HFFc6 (cell line): ENCODE data around the gene PCSK5. TPM values are rescaled to one million over a fixed set of nuclear protein-coding genes. Genes with fewer than 3 reads are reported as not detected.
A peak's percentile ranks its signal among the peaks of the same experiment; 100 is the strongest.

Source experiments
- DNase-seq: peaks from one replicate; pipeline ENCODE4 v3.0.0-alpha.2; 2018
- H3K27ac Mint-ChIP-seq: 2 replicates; pipeline ENCODE4 v1.8.0; 2020; ENCODE audit warnings: mild to moderate bottlenecking, mixed read lengths
- H3K27me3 Mint-ChIP-seq: 2 replicates; pipeline ENCODE4 v1.8.0; 2021; ENCODE audit warnings: mild to moderate bottlenecking, moderate library complexity, mixed read lengths; ENCODE audit not compliant: insufficient read depth
- H3K36me3 Mint-ChIP-seq: 2 replicates; pipeline ENCODE4 v1.8.0; 2021; ENCODE audit warnings: low read depth, mixed read lengths
- H3K4me1 Mint-ChIP-seq: 2 replicates; pipeline ENCODE4 v1.8.0; 2020; ENCODE audit warnings: low read depth, mixed read lengths
- H3K4me3 Mint-ChIP-seq: 2 replicates; pipeline ENCODE4 v1.8.0; 2020; ENCODE audit warnings: mild to moderate bottlenecking, moderate library complexity, mixed read lengths
- H3K9me3 Mint-ChIP-seq: 2 replicates; pipeline ENCODE4 v1.8.0; 2020; ENCODE audit warnings: mild to moderate bottlenecking, mixed read lengths
- CTCF ChIP-seq: fragments of 200-600 bp; sonication (generic); IDR thresholded peaks from 2 replicates; pipeline ENCODE4 v1.5.0; 2021; ENCODE audit warnings: antibody characterized with exemption, mild to moderate bottlenecking
- total RNA-seq, 6 experiments: library from RNA; stranded (reverse); fragmentation: NEBNext Ultra II Directional; extraction: Animal tissue kit (Norgen Biotek cat#: 25700); gene quantifications; 2 replicates in 1 of 6; 3 replicates in 5 of 6; pipeline ENCODE4 v1.2.3, GENCODE V29; 2021

The PCSK5 gene
- total RNA-seq, 6 experiments from 2014 or later: 0.18 to 0.36 (median 0.22) TPM

GRCh38 chr9:76396597-76396996, 506.1 kb downstream of the PCSK5 start:
- no peak for TF ChIP-seq CTCF
- H3K27ac Mint-ChIP-seq: no peak overlapping the region
- no peaks in the 10 kb centered on the region for H3K9me3 Mint-ChIP-seq
- no peak overlapping the region for H3K4me3 Mint-ChIP-seq
- H3K27me3 Mint-ChIP-seq: peaks cover 2% of the 10 kb centered on the region; the same call in 1 of the 2 replicates
- H3K4me1 Mint-ChIP-seq: peaks cover 30% of the 10 kb centered on the region
- peaks cover 12% of the 10 kb centered on the region for H3K36me3 Mint-ChIP-seq
- no peak for DNase-seq

GRCh38 chr9:76399856-76400255, 509.4 kb downstream of the PCSK5 start:
- Mint-ChIP-seq H3K36me3 (no peaks in the 10 kb centered on the region), H3K27ac (no peak overlapping the region), H3K9me3 (no peaks in the 10 kb centered on the region), H3K27me3 (peaks cover 2% of the 10 kb centered on the region; the same call in 1 of the 2 replicates), H3K4me3 (no peak overlapping the region), H3K4me1 (peaks cover 41% of the 10 kb centered on the region)
- TF ChIP-seq CTCF: no peak
- DNase-seq: no peak

- peaks cover 35% of the 10 kb centered on the region for H3K4me1 Mint-ChIP-seq
- H3K27ac Mint-ChIP-seq: no peak overlapping the region
- no peak for DNase-seq
Observed at GRCh38 chr9:76400534-76401096, 510.1 kb downstream of the PCSK5 start.

GRCh38 chr9:76401176-76401575, 510.7 kb downstream of the PCSK5 start:
- H3K36me3 Mint-ChIP-seq: no peaks in the 10 kb centered on the region
- H3K27me3 Mint-ChIP-seq: 0 out of 2 replicates have a peak, but pooled peaks cover 2% of the 10 kb centered on the region
- no peaks in the 10 kb centered on the region for H3K9me3 Mint-ChIP-seq
- no peak overlapping the region for H3K4me3 Mint-ChIP-seq
- TF ChIP-seq CTCF: no peak
- H3K27ac Mint-ChIP-seq: no peak overlapping the region
- DNase-seq: no peak
- H3K4me1 Mint-ChIP-seq: peaks cover 33% of the 10 kb centered on the region

More at GRCh38 chr9:76400534-76401096, 510.1 kb downstream of the PCSK5 start:
- no peak overlapping the region for H3K4me3 Mint-ChIP-seq
- no peaks in the 10 kb centered on the region for H3K36me3 Mint-ChIP-seq
- TF ChIP-seq CTCF: no peak
- 0 out of 2 replicates have a peak, but pooled peaks cover 2% of the 10 kb centered on the region for H3K27me3 Mint-ChIP-seq
- no peaks in the 10 kb centered on the region for H3K9me3 Mint-ChIP-seq

- Mint-ChIP-seq H3K27me3 (0 out of 2 replicates have a peak, but pooled peaks cover 2% of the 10 kb centered on the region), H3K27ac (no peak overlapping the region), H3K4me1 (peaks cover 33% of the 10 kb centered on the region), H3K9me3 (no peaks in the 10 kb centered on the region), H3K36me3 (no peaks in the 10 kb centered on the region), H3K4me3 (no peak overlapping the region)
- peak; percentile 33 for DNase-seq
- no peak for TF ChIP-seq CTCF
Observed at GRCh38 chr9:76401580-76402354, 511.3 kb downstream of the PCSK5 start.
